ENCODE data around the gene ATP8A2. TPM values are rescaled to one million over a fixed set of nuclear protein-coding genes. Genes with fewer than 3 reads are reported as not detected.

Gene ATP8A2
- total RNA-seq, 2 donors from 2014 or later = 0.10 to 0.64 TPM

- Histone ChIP-seq H3K4me1 (no peaks in the 10 kb centered on the region), H3K27me3 (no peaks in the 10 kb centered on the region), H3K4me3 (no peak overlapping the region), H3K9ac (ENCODE audit: low read depth in 2 of 2, low read length in 2 of 2) (no peak overlapping the region), H3K9me3 (no peaks in the 10 kb centered on the region), H3K36me3 (no peaks in the 10 kb centered on the region), H3K27ac (no peak overlapping the region)
- TF ChIP-seq, protein P1, sequence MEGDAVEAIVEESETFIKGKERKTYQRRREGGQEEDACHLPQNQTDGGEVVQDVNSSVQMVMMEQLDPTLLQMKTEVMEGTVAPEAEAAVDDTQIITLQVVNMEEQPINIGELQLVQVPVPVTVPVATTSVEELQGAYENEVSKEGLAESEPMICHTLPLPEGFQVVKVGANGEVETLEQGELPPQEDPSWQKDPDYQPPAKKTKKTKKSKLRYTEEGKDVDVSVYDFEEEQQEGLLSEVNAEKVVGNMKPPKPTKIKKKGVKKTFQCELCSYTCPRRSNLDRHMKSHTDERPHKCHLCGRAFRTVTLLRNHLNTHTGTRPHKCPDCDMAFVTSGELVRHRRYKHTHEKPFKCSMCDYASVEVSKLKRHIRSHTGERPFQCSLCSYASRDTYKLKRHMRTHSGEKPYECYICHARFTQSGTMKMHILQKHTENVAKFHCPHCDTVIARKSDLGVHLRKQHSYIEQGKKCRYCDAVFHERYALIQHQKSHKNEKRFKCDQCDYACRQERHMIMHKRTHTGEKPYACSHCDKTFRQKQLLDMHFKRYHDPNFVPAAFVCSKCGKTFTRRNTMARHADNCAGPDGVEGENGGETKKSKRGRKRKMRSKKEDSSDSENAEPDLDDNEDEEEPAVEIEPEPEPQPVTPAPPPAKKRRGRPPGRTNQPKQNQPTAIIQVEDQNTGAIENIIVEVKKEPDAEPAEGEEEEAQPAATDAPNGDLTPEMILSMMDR (IDR thresholded peaks at IDR 0.05) = no peak
- DNase-seq = no peak
- intact Hi-C loops (cut with DNase I) = no loop called here
Observed at GRCh38 chr13:25400925-25401324, 29.2 kb downstream of the ATP8A2 start.

GRCh38 chr13:25401958-25402357 lies 30.2 kb downstream of the ATP8A2 start:
- Histone ChIP-seq H3K27me3 (no peaks in the 10 kb centered on the region), H3K27ac (no peak overlapping the region), H3K9ac (ENCODE audit: low read depth in 2 of 2, low read length in 2 of 2) (no peak overlapping the region), H3K9me3 (no peaks in the 10 kb centered on the region), H3K4me1 (no peaks in the 10 kb centered on the region), H3K36me3 (no peaks in the 10 kb centered on the region), H3K4me3 (no peak overlapping the region)
- intact Hi-C loops (cut with DNase I) = no loop called here
- TF ChIP-seq, protein P1 (IDR thresholded peaks at IDR 0.05) = no peak
- DNase-seq = no peak

DNA sequence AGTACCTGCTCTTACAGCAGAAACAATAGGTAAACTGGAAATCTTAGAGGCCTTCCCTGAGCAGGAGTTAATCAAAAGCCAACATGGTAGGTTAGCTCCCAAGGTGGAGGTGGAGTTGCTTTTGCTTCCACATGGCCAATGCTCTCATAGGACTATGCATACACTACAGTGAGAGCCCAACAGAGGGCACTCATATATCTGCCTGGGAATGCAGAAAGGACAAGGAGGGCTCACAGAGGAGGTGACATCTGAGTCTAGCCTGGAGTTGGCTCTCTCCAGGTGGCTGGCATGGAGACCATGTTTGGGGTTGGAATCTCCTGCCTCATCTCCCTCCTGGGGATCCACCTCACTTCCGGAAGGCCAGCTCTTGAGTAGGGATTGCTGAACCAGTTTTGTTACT lies 34.6 kb downstream of the ATP8A2 start:
- Histone ChIP-seq H3K9ac (ENCODE audit: low read depth in 2 of 2, low read length in 2 of 2) (no peak overlapping the region), H3K36me3 (no peaks in the 10 kb centered on the region), H3K4me3 (no peak overlapping the region), H3K4me1 (no peaks in the 10 kb centered on the region), H3K27ac (no peak overlapping the region), H3K9me3 (no peaks in the 10 kb centered on the region), H3K27me3 (no peaks in the 10 kb centered on the region)
- no peak for DNase-seq
- intact Hi-C loops (cut with DNase I) = no loop called here
- TF ChIP-seq, protein P1 (IDR thresholded peaks at IDR 0.05) = no peak

DNA sequence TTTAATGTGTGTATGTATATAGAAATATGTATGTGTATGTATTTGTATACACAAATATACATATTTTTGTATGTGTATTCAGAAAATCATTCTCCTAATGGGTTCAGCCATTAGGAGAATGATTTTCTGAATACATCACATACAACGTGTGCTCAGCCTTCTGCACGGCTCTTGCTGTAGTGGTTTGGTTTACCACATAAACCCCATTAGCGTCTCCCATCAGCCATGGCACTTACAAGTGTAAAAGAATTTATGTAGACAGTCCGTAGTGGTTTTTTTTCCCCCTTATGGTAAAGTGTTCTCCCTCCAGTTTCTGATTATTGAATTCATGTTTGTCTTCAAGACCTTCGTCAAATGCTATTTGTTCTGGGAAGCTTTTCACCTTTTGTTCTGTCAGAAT lies 38.2 kb downstream of the ATP8A2 start:
- DNase-seq = no peak
- H3K9ac ChIP-seq (ENCODE audit: low read depth in 2 of 2, low read length in 2 of 2) = no peak overlapping the region
- intact Hi-C loops (cut with DNase I) = no loop called here
- H3K4me1 ChIP-seq = no peaks in the 10 kb centered on the region
- H3K36me3 ChIP-seq = no peaks in the 10 kb centered on the region
- TF ChIP-seq, protein P1 (IDR thresholded peaks at IDR 0.05) = no peak
- no peak overlapping the region for H3K27ac ChIP-seq
- no peak overlapping the region for H3K4me3 ChIP-seq
- no peaks in the 10 kb centered on the region for H3K27me3 ChIP-seq
- no peaks in the 10 kb centered on the region for H3K9me3 ChIP-seq

- TF ChIP-seq, protein P1 (IDR thresholded peaks at IDR 0.05) = no peak
- DNase-seq = no peak
- H3K27me3 ChIP-seq = no peaks in the 10 kb centered on the region
- H3K36me3 ChIP-seq = no peaks in the 10 kb centered on the region
- no peak overlapping the region for H3K27ac ChIP-seq
- no peak overlapping the region for H3K4me3 ChIP-seq
- H3K4me1 ChIP-seq = no peaks in the 10 kb centered on the region
- no peak overlapping the region for H3K9ac ChIP-seq (ENCODE audit: low read depth in 2 of 2, low read length in 2 of 2)
- H3K9me3 ChIP-seq = no peaks in the 10 kb centered on the region
- intact Hi-C loops (cut with DNase I) = no loop called here
Observed at GRCh38 chr13:25415241-25415640, 43.5 kb downstream of the ATP8A2 start.

DNA sequence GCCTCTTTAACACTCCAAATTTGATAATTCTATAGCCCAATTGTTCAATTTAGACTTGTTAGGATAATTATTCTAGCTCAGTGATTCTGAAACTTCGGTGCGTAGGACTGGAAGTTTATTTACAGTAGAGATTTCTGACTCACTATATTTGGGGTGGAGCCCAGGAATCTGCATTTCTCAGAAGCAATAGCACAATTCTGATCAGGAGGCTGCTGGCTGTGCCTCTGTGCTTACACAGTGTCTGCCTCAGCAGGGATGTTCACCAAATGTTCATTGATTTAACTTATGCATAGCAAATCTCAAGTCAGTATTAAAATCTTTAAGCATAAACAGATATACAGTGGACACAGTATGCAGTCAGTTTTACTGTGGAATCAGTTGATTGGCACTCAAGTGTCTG lies 45.8 kb downstream of the ATP8A2 start:
- Histone ChIP-seq H3K4me1 (no peaks in the 10 kb centered on the region), H3K4me3 (no peak overlapping the region), H3K9me3 (no peaks in the 10 kb centered on the region), H3K36me3 (no peaks in the 10 kb centered on the region), H3K9ac (ENCODE audit: low read depth in 2 of 2, low read length in 2 of 2) (no peak overlapping the region), H3K27ac (no peak overlapping the region), H3K27me3 (no peaks in the 10 kb centered on the region)
- intact Hi-C loops (cut with DNase I) = no loop called here
- TF ChIP-seq, protein P1 (IDR thresholded peaks at IDR 0.05) = no peak
- DNase-seq = no peak
